A673 (cell line): Measurements from ENCODE around the gene ARHGAP15. TPM values are rescaled to one million over a fixed set of nuclear protein-coding genes. Genes with fewer than 3 reads are reported as not detected.

Source experiments
- BruUV-seq: library from RNA; stranded (reverse); fragments of 400-500 nt; replicated peaks from 2 replicates; lab custom pipeline; 2021; lab: Mats Ljungman, UMichigan
- CTCF ChIA-PET: fragments of 300-600 bp; sonication (Branson Sonifier 250); formaldehyde crosslinking; loops from one replicate; lab custom pipeline; 2022; ENCODE audit warnings: antibody characterized with exemption; lab: Charles Lee
- POLR2A ChIA-PET: fragments of 300-600 bp; sonication (Branson Sonifier 250); formaldehyde crosslinking; loops from one replicate; lab custom pipeline; 2022; ENCODE audit warnings: antibody characterized with exemption; ENCODE audit not compliant: low non-redundant PET; lab: Charles Lee
- DNase-seq: peaks from one replicate; pipeline ENCODE4 v3.0.0-alpha.2; 2015; ENCODE audit warnings: low spot score
- H3K27ac ChIP-seq: fragments of 200-600 bp; sonication (generic); 2 replicates; pipeline ENCODE4 v1.5.1; 2016; ENCODE audit warnings: mixed run types, low read depth, mild to moderate bottlenecking, mixed read lengths, antibody characterized with exemption, low read length; ENCODE audit not compliant: poor library complexity, severe bottlenecking
- H3K27me3 ChIP-seq: fragments of 200-600 bp; sonication (generic); replicated peaks from 2 replicates; pipeline ENCODE4 v1.6.1; 2017; ENCODE audit warnings: mixed run types, low read depth, mild to moderate bottlenecking, mixed read lengths, antibody characterized with exemption, low read length; ENCODE audit not compliant: insufficient read depth, poor library complexity
- H3K36me3 ChIP-seq: fragments of 200-600 bp; sonication (generic); 2 replicates; pipeline ENCODE4 v1.6.1; 2016; ENCODE audit warnings: mixed run types, mild to moderate bottlenecking, mixed read lengths, antibody characterized with exemption, low read length; ENCODE audit not compliant: insufficient read depth, poor library complexity, severe bottlenecking
- H3K4me1 ChIP-seq: fragments of 200-600 bp; sonication (generic); 2 replicates; pipeline ENCODE4 v1.6.1; 2017; ENCODE audit warnings: mixed run types, mild to moderate bottlenecking, mixed read lengths, antibody characterized with exemption, low read length; ENCODE audit not compliant: insufficient read depth, poor library complexity, severe bottlenecking
- H3K4me3 ChIP-seq: fragments of 200-600 bp; sonication (generic); 2 replicates; pipeline ENCODE4 v1.5.1; 2016; ENCODE audit warnings: low read depth, mixed run types, mild to moderate bottlenecking, mixed read lengths, low read length; ENCODE audit not compliant: poor library complexity, severe bottlenecking
- H3K9me3 ChIP-seq: fragments of 200-600 bp; sonication (generic); 2 replicates; pipeline ENCODE4 v1.6.1; 2016; ENCODE audit warnings: mixed run types, low read depth, mild to moderate bottlenecking, mixed read lengths, antibody characterized with exemption, low read length; ENCODE audit not compliant: poor library complexity, severe bottlenecking
- CTCF ChIP-seq: fragments of 300-800, 200-600 bp; sonication (generic); conservative IDR thresholded peaks from 2 replicates; pipeline ENCODE4 v1.5.1; 2017; ENCODE audit warnings: low read depth, mild to moderate bottlenecking, antibody characterized with exemption, low read length, moderate library complexity, mixed read lengths
- EZH2 ChIP-seq: fragments of 200-600 bp; sonication (generic); IDR thresholded peaks from 2 replicates; pipeline ENCODE4 v1.6.1; 2017; ENCODE audit warnings: borderline replicate concordance, low read depth, mild to moderate bottlenecking, mixed read lengths, antibody characterized with exemption, low read length; ENCODE audit not compliant: poor library complexity, severe bottlenecking
- intact Hi-C: fragments of 100-400 bp; cut with micrococcal nuclease; formaldehyde crosslinking; loops from one replicate; pipeline ENCODE4 v1.10.0; 2022; ENCODE audit not compliant: unreplicated experiment
- total RNA-seq: library from RNA; stranded (reverse); gene quantifications from 2 replicates; pipeline ENCODE4 v1.2.3, GENCODE V29; 2021

The ARHGAP15 gene
- total RNA-seq, 1 experiment from 2014 or later: not detected

GRCh38 chr2:143158098-143158497 is 28.9 kb downstream of the ARHGAP15 start:
- Histone ChIP-seq H3K27me3 (peaks cover 19% of the 10 kb centered on the region), H3K9me3 (no peaks in the 10 kb centered on the region), H3K27ac (no peak overlapping the region), H3K36me3 (no peaks in the 10 kb centered on the region), H3K4me1 (no peaks in the 10 kb centered on the region), H3K4me3 (no peak overlapping the region)
- POLR2A ChIA-PET: no interaction called here
- TF ChIP-seq CTCF: no peak
- no peak for TF ChIP-seq EZH2
- intact Hi-C loops: no loop called here
- no peak for DNase-seq
- no TSS peak for BruUV-seq
- CTCF ChIA-PET: no interaction called here

- no peak overlapping the region for H3K4me3 ChIP-seq
- peaks cover 19% of the 10 kb centered on the region for H3K27me3 ChIP-seq
- H3K27ac ChIP-seq: no peak overlapping the region
- no peaks in the 10 kb centered on the region for H3K36me3 ChIP-seq
- intact Hi-C loops: no loop called here
- DNase-seq: peak; percentile 22
- no peaks in the 10 kb centered on the region for H3K9me3 ChIP-seq
- CTCF ChIA-PET: no interaction called here
- no peak for TF ChIP-seq CTCF
- TF ChIP-seq EZH2: no peak
- POLR2A ChIA-PET: no interaction called here
- no peaks in the 10 kb centered on the region for H3K4me1 ChIP-seq
- BruUV-seq: no TSS peak
These were observed 29.6 kb downstream of the ARHGAP15 start for GRCh38 chr2:143158551-143159485.

- Histone ChIP-seq H3K9me3 (no peaks in the 10 kb centered on the region), H3K4me3 (no peak overlapping the region), H3K27me3 (peaks cover 15% of the 10 kb centered on the region), H3K27ac (no peak overlapping the region), H3K4me1 (no peaks in the 10 kb centered on the region), H3K36me3 (no peaks in the 10 kb centered on the region)
- ChIA-PET POLR2A (no interaction called here), CTCF (no interaction called here)
- TF ChIP-seq EZH2 (no peak), CTCF (no peak)
- BruUV-seq: no TSS peak
- intact Hi-C loops: no loop called here
- DNase-seq: no peak
These were observed 30.2 kb downstream of the ARHGAP15 start for GRCh38 chr2:143159486-143159840.
